ENCODE data around the gene TEX29. TPM values are rescaled to one million over a fixed set of nuclear protein-coding genes. Genes with fewer than 3 reads are reported as not detected.

Gene TEX29
- not detected in 2 replicates for polyA plus RNA-seq
- polyA minus RNA-seq: 1.5 TPM in 1 of 2 replicates, not detected in the other

- no peaks in the 10 kb centered on the region for H3K79me2 ChIP-seq (replicated peaks; ENCODE audit: insufficient read depth, low read length)
- no peaks in the 10 kb centered on the region for H3K9me2 ChIP-seq (ENCODE audit: insufficient read depth, low read length)
- no peaks in the 10 kb centered on the region for H3F3A ChIP-seq (ENCODE audit: insufficient read depth, low read length, poor library complexity, severe bottlenecking)
- H3K9me3 ChIP-seq (ENCODE audit: low read length): no peaks in the 10 kb centered on the region
- no peak within 1 kb of the TSS for H3K4me2 ChIP-seq (ENCODE audit: low read length)
- H3K4me3 ChIP-seq (ENCODE audit: low read length): no peak within 1 kb of the TSS
- TF ChIP-seq CTCF (IDR thresholded peaks at IDR 0.05; ENCODE audit: poor library complexity, severe bottlenecking): no peak
- no peak for TF ChIP-seq SMC3 (conservative IDR thresholded peaks at IDR 0.05; ENCODE audit: poor library complexity)
- TF ChIP-seq EP300 (conservative IDR thresholded peaks at IDR 0.05; ENCODE audit: poor library complexity, severe bottlenecking): no peak
- TF ChIP-seq EZH2 (IDR thresholded peaks at IDR 0.05; ENCODE audit: borderline replicate concordance, insufficient read depth, low read length, poor library complexity, severe bottlenecking): no peak
- TF ChIP-seq MXI1 (conservative IDR thresholded peaks at IDR 0.05; ENCODE audit: poor library complexity, severe bottlenecking): no peak
- TF ChIP-seq TAF1 (IDR thresholded peaks at IDR 0.05; ENCODE audit: low read depth): no peak
- no peak for TF ChIP-seq REST (IDR thresholded peaks at IDR 0.05; ENCODE audit: borderline replicate concordance)
- TF ChIP-seq POLR2AphosphoS5 (IDR thresholded peaks at IDR 0.05): no peak
- no peak for TF ChIP-seq RAD21 (conservative IDR thresholded peaks at IDR 0.05)
- H3K9ac ChIP-seq (ENCODE audit: low read length): no peak within 1 kb of the TSS
- no peaks in the 10 kb centered on the region for H3K27me3 ChIP-seq (ENCODE audit: insufficient read depth, low read depth, low read length)
- H2AFZ ChIP-seq (ENCODE audit: low read depth, low read length): no peak within 1 kb of the TSS
- H3K36me3 ChIP-seq (ENCODE audit: insufficient read depth, low read length): no peaks in the 10 kb centered on the region
- no peak within 1 kb of the TSS for H3K27ac ChIP-seq (ENCODE audit: low read length)
- H4K20me1 ChIP-seq (ENCODE audit: insufficient read depth): no peaks in the 10 kb centered on the region
These were observed at the start of gene TEX29 for GRCh38 chr13:111319998-111320911. Gene TEX29 (plus strand): TSS chr13:111320642. CDS start chr13:111320891, 249 bp downstream.

- Histone ChIP-seq H3K9me3 (ENCODE audit: low read length) (no peaks in the 10 kb centered on the region), H3K79me2 (replicated peaks; ENCODE audit: insufficient read depth, low read length) (no peaks in the 10 kb centered on the region), H3K9ac (ENCODE audit: low read length) (no peak overlapping the region), H3K4me2 (ENCODE audit: low read length) (no peak overlapping the region), H3K36me3 (ENCODE audit: insufficient read depth, low read length) (no peaks in the 10 kb centered on the region), H2AFZ (ENCODE audit: low read depth, low read length) (no peak overlapping the region), H3K27me3 (ENCODE audit: insufficient read depth, low read depth, low read length) (no peaks in the 10 kb centered on the region), H3K27ac (ENCODE audit: low read length) (no peak overlapping the region), H3F3A (ENCODE audit: insufficient read depth, low read length, poor library complexity, severe bottlenecking) (no peaks in the 10 kb centered on the region), H3K4me3 (ENCODE audit: low read length) (no peak overlapping the region), H4K20me1 (ENCODE audit: insufficient read depth) (no peaks in the 10 kb centered on the region), H3K9me2 (ENCODE audit: insufficient read depth, low read length) (no peaks in the 10 kb centered on the region)
- TF ChIP-seq POLR2AphosphoS5 (IDR thresholded peaks at IDR 0.05) (no peak), CTCF (IDR thresholded peaks at IDR 0.05; ENCODE audit: poor library complexity, severe bottlenecking) (no peak), EZH2 (IDR thresholded peaks at IDR 0.05; ENCODE audit: borderline replicate concordance, insufficient read depth, low read length, poor library complexity, severe bottlenecking) (no peak), SMC3 (conservative IDR thresholded peaks at IDR 0.05; ENCODE audit: poor library complexity) (no peak), REST (IDR thresholded peaks at IDR 0.05; ENCODE audit: borderline replicate concordance) (no peak)
These were observed 49.4 kb upstream of the TEX29 start for GRCh38 chr13:111270765-111271698.
